ENCODE measurements around the gene GNAT1.

Gene GNAT1

GRCh38 chr3:50174517-50174895, 16.9 kb upstream of the GNAT1 start:
- TF ChIP-seq REST (IDR thresholded peaks at IDR 0.05; ENCODE audit: insufficient read depth in 1 of 2, low read depth in 2 of 2, low read length in 2 of 2): no peak
- TF ChIP-seq SIN3A (IDR thresholded peaks at IDR 0.05; ENCODE audit: borderline replicate concordance, insufficient read depth, low read length): no peak
- no peak for TF ChIP-seq TAF1 (IDR thresholded peaks at IDR 0.05; ENCODE audit: borderline replicate concordance, insufficient read depth, low read length)
- TF ChIP-seq FOXP2 (optimal IDR thresholded peaks at IDR 0.05; ENCODE audit: borderline replicate concordance, extremely low read depth, extremely low read length, insufficient read depth): no peak
- no peak for TF ChIP-seq POLR2AphosphoS5 (IDR thresholded peaks at IDR 0.05; ENCODE audit: low read depth, low read length)

GRCh38 chr3:50174947-50175524, 16.4 kb upstream of the GNAT1 start:
- TF ChIP-seq TAF1 (IDR thresholded peaks at IDR 0.05; ENCODE audit: borderline replicate concordance, insufficient read depth, low read length) (no peak), REST (IDR thresholded peaks at IDR 0.05; ENCODE audit: insufficient read depth in 1 of 2, low read depth in 2 of 2, low read length in 2 of 2) (no peak), SIN3A (IDR thresholded peaks at IDR 0.05; ENCODE audit: borderline replicate concordance, insufficient read depth, low read length) (no peak), FOXP2 (optimal IDR thresholded peaks at IDR 0.05; ENCODE audit: borderline replicate concordance, extremely low read depth, extremely low read length, insufficient read depth) (no peak), POLR2AphosphoS5 (IDR thresholded peaks at IDR 0.05; ENCODE audit: low read depth, low read length) (no peak)

- TF ChIP-seq FOXP2 (optimal IDR thresholded peaks at IDR 0.05; ENCODE audit: borderline replicate concordance, extremely low read depth, extremely low read length, insufficient read depth): no peak
- TF ChIP-seq TAF1 (IDR thresholded peaks at IDR 0.05; ENCODE audit: borderline replicate concordance, insufficient read depth, low read length): no peak
- TF ChIP-seq SIN3A (IDR thresholded peaks at IDR 0.05; ENCODE audit: borderline replicate concordance, insufficient read depth, low read length): no peak
- TF ChIP-seq POLR2AphosphoS5 (IDR thresholded peaks at IDR 0.05; ENCODE audit: low read depth, low read length): no peak
- TF ChIP-seq REST (IDR thresholded peaks at IDR 0.05; ENCODE audit: insufficient read depth in 1 of 2, low read depth in 2 of 2, low read length in 2 of 2): no peak
Measured at GRCh38 chr3:50177346-50177745, 14.1 kb upstream of the GNAT1 start.

GRCh38 chr3:50179710-50180109, 11.7 kb upstream of the GNAT1 start:
- TF ChIP-seq REST (IDR thresholded peaks at IDR 0.05; ENCODE audit: insufficient read depth in 1 of 2, low read depth in 2 of 2, low read length in 2 of 2) (no peak), POLR2AphosphoS5 (IDR thresholded peaks at IDR 0.05; ENCODE audit: low read depth, low read length) (no peak), SIN3A (IDR thresholded peaks at IDR 0.05; ENCODE audit: borderline replicate concordance, insufficient read depth, low read length) (no peak), FOXP2 (optimal IDR thresholded peaks at IDR 0.05; ENCODE audit: borderline replicate concordance, extremely low read depth, extremely low read length, insufficient read depth) (no peak), TAF1 (IDR thresholded peaks at IDR 0.05; ENCODE audit: borderline replicate concordance, insufficient read depth, low read length) (no peak)

- TF ChIP-seq REST (IDR thresholded peaks at IDR 0.05; ENCODE audit: insufficient read depth in 1 of 2, low read depth in 2 of 2, low read length in 2 of 2): no peak
- TF ChIP-seq POLR2AphosphoS5 (IDR thresholded peaks at IDR 0.05; ENCODE audit: low read depth, low read length): no peak
- no peak for TF ChIP-seq TAF1 (IDR thresholded peaks at IDR 0.05; ENCODE audit: borderline replicate concordance, insufficient read depth, low read length)
- TF ChIP-seq FOXP2 (optimal IDR thresholded peaks at IDR 0.05; ENCODE audit: borderline replicate concordance, extremely low read depth, extremely low read length, insufficient read depth): no peak
- no peak for TF ChIP-seq SIN3A (IDR thresholded peaks at IDR 0.05; ENCODE audit: borderline replicate concordance, insufficient read depth, low read length)
Measured at GRCh38 chr3:50181985-50182384, 9.4 kb upstream of the GNAT1 start.
